Gastrocnemius medialis (tissue), 4 donors: ENCODE data around the gene N4BP2L1. TPM values are rescaled to one million over a fixed set of nuclear protein-coding genes. Genes with fewer than 3 reads are reported as not detected.

Experiments
- ATAC-seq, 2 donors: fragments of 150-250 bp; one replicate each; pipeline ENCODE4 v1.9.1; 2016
- DNase-seq, 2 donors: peaks; one replicate each; pipeline ENCODE4 v3.0.0-alpha.2; 2019
- H3K27ac ChIP-seq, 4 donors: fragments of 200-600 bp; sonication (generic); 1 replicate in 1 of 4; 2 replicates in 3 of 4; pipeline ENCODE4 v1.5.1; 2016 to 2018; ENCODE audit warnings: mild to moderate bottlenecking in 2 of 4, moderate library complexity in 1 of 4
- H3K27me3 ChIP-seq, 3 donors: fragments of 200-600 bp; sonication (generic) in 2 of 3; 1 replicate in 1 of 3; 2 replicates in 2 of 3; pipeline versions ENCODE4 v1.5.1 to v1.6.0; 2016 to 2019; ENCODE audit warnings: mild to moderate bottlenecking in 1 of 3, moderate library complexity in 1 of 3
- H3K36me3 ChIP-seq, 2 donors: fragments of 200-600 bp; sonication (generic) in 1 of 2; one replicate each; pipeline ENCODE4 v1.5.1; 2017 to 2018
- H3K4me1 ChIP-seq, 2 donors: fragments of 200-600 bp; sonication (generic) in 1 of 2; one replicate each; pipeline ENCODE4 v1.5.1; 2016 to 2017; ENCODE audit warnings: mild to moderate bottlenecking in 2 of 2
- H3K4me3 ChIP-seq, 4 donors: fragments of 200-600 bp; sonication (generic) in 3 of 4; 1 replicate in 1 of 4; 2 replicates in 3 of 4; pipeline ENCODE4 v1.5.1; 2016 to 2019; ENCODE audit warnings: mild to moderate bottlenecking in 2 of 4
- H3K9me3 ChIP-seq, 3 donors: fragments of 200-600 bp; sonication (generic) in 2 of 3; 1 replicate in 1 of 3; 2 replicates in 2 of 3; pipeline ENCODE4 v1.5.1; 2016 to 2019
- POLR2A ChIP-seq, 2 donors: fragments of 450-650 bp; IDR thresholded peaks; one replicate each; pipeline ENCODE4 v1.6.1; 2017; ENCODE audit warnings: antibody characterized with exemption in 2 of 2, mild to moderate bottlenecking in 2 of 2, moderate library complexity in 2 of 2
- in situ Hi-C, 4 donors: fragments of 200-750 bp; cut with MboI; loops; one replicate each; pipeline versions ENCODE4 v1.15.0 to v1.8.0; 2017; ENCODE audit warnings: low sequenced_read_pairs in 4 of 4
- intact Hi-C: fragments of 100-400 bp; cut with DNase I; formaldehyde crosslinking; loops from one replicate; pipeline ENCODE4 v1.15.1; 2023; ENCODE audit warnings: low total_unique reads
- total RNA-seq, 4 donors: library from RNA; depleted of rRNA; stranded (reverse); fragments of >200 nt; gene quantifications; one replicate each; pipeline versions ENCODE4 v1.1.0 to v1.2.3, GENCODE V29; 2016
- TF ChIP-seq, protein P1 (sequence below), 5 experiments: fragments of 450-650 bp in 3 of 5; fragments of 200-600 bp in 2 of 5; sonication (generic) in 2 of 5; IDR thresholded peaks in 4 of 5; conservative IDR thresholded peaks in 1 of 5; 1 replicate in 4 of 5; 2 replicates in 1 of 5; pipeline ENCODE4 v1.5.1; 2016 to 2019; ENCODE audit warnings: antibody characterized with exemption in 5 of 5, mild to moderate bottlenecking in 3 of 5, moderate library complexity in 3 of 5

The N4BP2L1 gene
- total RNA-seq, 4 donors from 2014 or later = 6.5 to 10.0 (median 7.2) TPM

DNA sequence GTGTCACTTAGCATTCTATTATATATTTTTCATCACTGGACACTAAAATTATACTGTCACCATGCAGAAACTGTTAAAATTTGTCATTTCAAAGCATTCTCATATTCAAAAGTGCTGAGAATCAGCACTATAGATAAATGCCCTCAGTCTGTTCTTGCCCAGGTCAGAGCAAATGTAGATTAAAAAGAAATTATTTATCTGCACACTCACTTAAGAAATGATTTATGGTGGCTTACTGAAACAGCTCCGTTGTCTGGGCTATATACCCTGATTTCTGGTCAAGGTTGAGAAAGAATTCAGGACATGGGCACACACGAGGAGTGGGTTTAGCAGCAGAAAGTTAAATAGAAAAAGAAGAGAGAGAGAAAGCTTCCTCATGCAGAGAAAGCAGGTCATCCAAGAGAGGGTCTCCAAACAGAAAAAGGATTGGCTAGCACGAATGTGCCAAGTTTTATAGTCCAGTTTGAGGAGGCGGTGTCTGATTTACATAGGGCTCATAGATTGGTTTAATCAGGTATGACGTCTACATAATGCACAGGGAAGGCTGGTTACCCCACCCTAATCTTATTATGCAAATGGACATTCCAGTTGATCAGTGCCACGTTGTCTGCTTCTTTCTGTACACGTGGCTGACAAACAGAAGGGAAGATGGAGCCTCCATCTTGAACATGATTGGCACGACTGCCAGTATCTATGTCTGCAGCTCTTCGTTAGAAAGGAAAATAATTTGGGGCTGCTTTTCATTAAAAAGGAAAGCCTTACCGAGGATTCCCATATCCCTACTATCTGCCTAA is 47.3 kb upstream of the N4BP2L1 start:
- peak overlapping the region in 2 of 4 donors; percentile 63 to 82 for H3K27ac ChIP-seq
- in situ Hi-C loops = no loop called here
- H3K27me3 ChIP-seq = no peaks in the 10 kb centered on the region
- ATAC-seq (no peak), DNase-seq (no peak)
- peaks cover 53 to 57% of the 10 kb centered on the region in 2 donors for H3K4me1 ChIP-seq
- no peak for TF ChIP-seq POLR2A (IDR thresholded peaks at IDR 0.05)
- no peak overlapping the region for H3K4me3 ChIP-seq
- no peaks in the 10 kb centered on the region for H3K9me3 ChIP-seq
- H3K36me3 ChIP-seq = no peaks in the 10 kb centered on the region
- intact Hi-C loops = no loop called here

- Histone ChIP-seq H3K9me3 (no peaks in the 10 kb centered on the region), H3K36me3 (no peaks in the 10 kb centered on the region), H3K27me3 (no peaks in the 10 kb centered on the region), H3K4me3 (no peak overlapping the region), H3K4me1 (peaks cover 53 to 57% of the 10 kb centered on the region in 2 donors), H3K27ac (peak overlapping the region in 2 of 4 donors; percentile 68 to 70)
- intact Hi-C loops = no loop called here
- DNase-seq (no peak), ATAC-seq (no peak)
- TF ChIP-seq, protein P1, sequence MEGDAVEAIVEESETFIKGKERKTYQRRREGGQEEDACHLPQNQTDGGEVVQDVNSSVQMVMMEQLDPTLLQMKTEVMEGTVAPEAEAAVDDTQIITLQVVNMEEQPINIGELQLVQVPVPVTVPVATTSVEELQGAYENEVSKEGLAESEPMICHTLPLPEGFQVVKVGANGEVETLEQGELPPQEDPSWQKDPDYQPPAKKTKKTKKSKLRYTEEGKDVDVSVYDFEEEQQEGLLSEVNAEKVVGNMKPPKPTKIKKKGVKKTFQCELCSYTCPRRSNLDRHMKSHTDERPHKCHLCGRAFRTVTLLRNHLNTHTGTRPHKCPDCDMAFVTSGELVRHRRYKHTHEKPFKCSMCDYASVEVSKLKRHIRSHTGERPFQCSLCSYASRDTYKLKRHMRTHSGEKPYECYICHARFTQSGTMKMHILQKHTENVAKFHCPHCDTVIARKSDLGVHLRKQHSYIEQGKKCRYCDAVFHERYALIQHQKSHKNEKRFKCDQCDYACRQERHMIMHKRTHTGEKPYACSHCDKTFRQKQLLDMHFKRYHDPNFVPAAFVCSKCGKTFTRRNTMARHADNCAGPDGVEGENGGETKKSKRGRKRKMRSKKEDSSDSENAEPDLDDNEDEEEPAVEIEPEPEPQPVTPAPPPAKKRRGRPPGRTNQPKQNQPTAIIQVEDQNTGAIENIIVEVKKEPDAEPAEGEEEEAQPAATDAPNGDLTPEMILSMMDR (IDR thresholded peaks at IDR 0.05 in 4 of 5, conservative IDR thresholded peaks at IDR 0.05 in 1 of 5) = no peak
- no peak for TF ChIP-seq POLR2A (IDR thresholded peaks at IDR 0.05)
- in situ Hi-C loops = no loop called here
Observed at GRCh38 chr13:32473650-32474049, 45.7 kb upstream of the N4BP2L1 start.

DNA sequence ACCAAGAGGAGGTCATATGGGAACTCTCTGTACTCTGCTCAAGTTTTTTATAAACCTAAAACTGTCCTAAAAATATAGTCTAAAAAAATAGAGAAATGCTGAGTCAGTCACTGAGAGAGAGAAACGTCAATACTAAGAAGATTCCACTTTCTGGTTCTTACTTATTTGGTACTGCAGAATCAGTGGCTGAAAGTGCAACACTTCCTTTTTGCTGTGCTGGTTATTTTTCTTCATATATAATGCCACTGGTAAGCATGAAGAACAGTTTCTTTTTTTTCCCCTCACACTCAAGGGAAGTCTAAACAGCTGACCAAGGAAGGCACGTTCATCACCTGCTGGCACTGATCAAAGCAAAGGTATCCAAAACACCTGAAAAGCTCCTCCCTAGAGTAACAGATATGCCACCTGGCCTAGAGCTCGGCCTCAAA is 44.3 kb upstream of the N4BP2L1 start:
- DNase-seq = no peak
- no peaks in the 10 kb centered on the region for H3K9me3 ChIP-seq
- H3K4me3 ChIP-seq = no peak overlapping the region
- in situ Hi-C loops (no loop called here), intact Hi-C loops (no loop called here)
- TF ChIP-seq POLR2A (IDR thresholded peaks at IDR 0.05) = no peak
- TF ChIP-seq, protein P1 (IDR thresholded peaks at IDR 0.05 in 4 of 5, conservative IDR thresholded peaks at IDR 0.05 in 1 of 5) = no peak
- peak overlapping the region; percentile 52 to 70 (median 62) for H3K27ac ChIP-seq
- H3K27me3 ChIP-seq = no peaks in the 10 kb centered on the region
- peaks cover 53% of the 10 kb centered on the region in 2 donors for H3K4me1 ChIP-seq
- no peaks in the 10 kb centered on the region for H3K36me3 ChIP-seq
- peak in 1 of 2 donors; percentile 15 for ATAC-seq

- no peaks in the 10 kb centered on the region for H3K36me3 ChIP-seq
- H3K27me3 ChIP-seq = no peaks in the 10 kb centered on the region
- TF ChIP-seq POLR2A (IDR thresholded peaks at IDR 0.05) = no peak
- TF ChIP-seq, protein P1 (IDR thresholded peaks at IDR 0.05 in 4 of 5, conservative IDR thresholded peaks at IDR 0.05 in 1 of 5) = no peak
- intact Hi-C loops = no loop called here
- H3K9me3 ChIP-seq = no peaks in the 10 kb centered on the region
- H3K4me1 ChIP-seq = peaks cover 45 to 47% of the 10 kb centered on the region in 2 donors
- ATAC-seq (peak; percentile 32 to 43), DNase-seq (peak in 1 of 2 donors; percentile 42)
- H3K4me3 ChIP-seq = no peak overlapping the region
- H3K27ac ChIP-seq = peak overlapping the region; percentile 52 to 70 (median 62)
- in situ Hi-C loops = no loop called here
Observed at GRCh38 chr13:32471187-32471922, 43.4 kb upstream of the N4BP2L1 start.
